COLO829 (cell line): Measurements from ENCODE around the gene FRMD6.
A peak's percentile ranks its signal among the peaks of the same experiment; 100 is the strongest.

Experiments
- DNase-seq: peaks from one replicate; pipeline ENCODE4 v3.0.0; 2012; ENCODE audit warnings: low spot score

Gene FRMD6

DNA sequence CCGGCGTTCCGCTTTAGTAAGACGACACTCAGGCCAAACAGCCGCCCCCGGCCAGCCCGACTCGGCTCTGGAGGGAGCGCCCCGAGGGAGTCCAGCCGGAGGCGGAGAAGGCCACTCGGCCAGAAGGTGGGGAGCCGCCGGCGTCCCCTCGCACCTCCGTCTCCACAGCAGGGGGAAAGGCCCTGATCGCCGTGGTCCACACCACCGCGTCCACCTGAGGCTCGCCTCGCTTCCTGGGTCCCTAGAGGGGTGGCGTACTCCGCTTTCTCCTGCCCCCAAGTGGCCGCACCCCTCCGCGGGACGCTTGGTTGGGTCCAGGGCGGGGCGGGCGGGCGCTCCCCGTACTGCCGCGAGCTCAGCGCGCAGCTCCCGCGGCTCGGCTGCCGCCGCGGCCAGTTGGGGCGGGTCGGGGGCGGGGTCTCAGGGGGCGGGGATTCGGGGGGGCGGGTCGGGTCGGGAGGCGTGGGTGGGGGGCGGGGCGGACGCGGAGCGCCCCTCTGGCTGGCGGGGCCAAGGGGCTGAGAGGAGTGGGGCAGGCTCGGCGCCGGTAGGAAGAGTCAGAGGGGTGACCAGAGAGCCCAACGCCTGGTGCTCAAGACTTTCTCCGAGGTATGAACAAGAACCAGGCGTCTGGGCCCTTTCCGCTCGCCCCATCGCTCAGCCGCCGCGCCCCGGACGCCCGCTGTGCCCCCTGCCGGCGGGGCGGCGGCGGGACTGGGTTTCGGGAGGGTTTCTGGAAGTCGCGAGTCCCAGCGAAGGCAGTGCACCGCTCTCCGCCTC, at the start of gene FRMD6:
Gene FRMD6 (plus strand): TSS at position 523 of the 780 bp plus-strand sequence. CDS start 37,927 bp downstream, outside the sequence.
- peak; percentile 72 for DNase-seq

GRCh38 chr14:51602310-51602709, 49.4 kb upstream of the FRMD6 start:
- DNase-seq = no peak

- DNase-seq = no peak
These were observed 48.2 kb upstream of the FRMD6 start for GRCh38 chr14:51603495-51603894.

- DNase-seq = no peak
These were observed 47.6 kb upstream of the FRMD6 start for GRCh38 chr14:51604073-51604472.

GRCh38 chr14:51605575-51605974, 46.1 kb upstream of the FRMD6 start:
- DNase-seq = no peak

- no peak for DNase-seq
These were observed 44.0 kb upstream of the FRMD6 start for GRCh38 chr14:51607711-51608110.

- DNase-seq = no peak
These were observed 42.3 kb upstream of the FRMD6 start for GRCh38 chr14:51609251-51609954.

DNA sequence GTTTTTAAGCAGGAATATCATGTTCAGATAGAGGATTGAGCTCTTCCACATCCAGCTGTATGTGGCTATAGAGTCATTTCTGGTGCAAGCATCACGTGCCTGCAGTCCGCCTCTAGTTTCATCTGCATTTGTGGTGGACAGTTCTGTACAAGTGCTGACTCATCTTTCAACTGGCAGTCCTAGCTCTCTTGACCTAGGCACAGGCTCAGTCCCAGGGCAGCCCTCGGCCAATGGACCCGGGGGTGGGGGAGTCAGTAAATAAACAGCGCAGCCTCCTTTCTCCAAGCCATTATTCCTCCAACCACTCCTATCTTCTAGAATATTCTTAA, 41.8 kb upstream of the FRMD6 start:
- DNase-seq = no peak

DNA sequence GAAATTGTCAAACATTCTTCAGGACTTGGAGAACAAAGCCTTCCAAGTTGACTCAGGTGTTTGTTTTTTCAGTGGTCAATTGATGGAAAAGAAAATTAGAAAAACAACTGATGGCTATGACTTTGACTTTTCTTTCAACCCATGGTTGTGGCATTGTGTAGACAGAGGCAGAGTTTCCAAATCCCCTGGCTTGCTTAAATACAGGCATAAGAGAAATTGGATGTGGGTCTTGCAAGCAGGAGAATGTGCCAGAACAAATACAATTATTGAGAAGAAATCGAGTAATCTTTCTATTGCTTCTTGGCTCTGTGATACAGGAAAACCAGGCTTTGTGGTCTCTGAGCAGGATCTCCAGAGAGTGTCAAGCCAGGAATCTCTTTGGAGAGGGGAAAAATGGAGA, 40.9 kb upstream of the FRMD6 start:
- DNase-seq = no peak

DNA sequence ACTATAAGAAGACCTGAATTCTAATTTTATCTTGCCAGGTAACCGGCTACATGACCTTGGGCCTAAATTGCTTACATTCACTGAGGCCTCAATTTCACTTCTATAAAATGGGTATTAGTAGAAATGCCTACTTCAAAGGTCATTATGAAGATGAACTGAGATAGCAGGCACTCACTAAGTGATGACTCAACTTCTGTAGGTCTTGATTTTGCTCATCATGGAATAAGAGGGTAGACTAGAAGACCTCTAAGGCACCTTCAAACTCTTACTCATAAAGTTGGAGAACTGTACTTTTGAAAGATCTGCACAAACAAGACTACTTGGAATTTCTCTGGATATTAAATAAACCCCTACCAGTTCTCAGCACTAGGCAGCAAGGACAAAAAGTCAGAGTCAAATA, 39.3 kb upstream of the FRMD6 start:
- no peak for DNase-seq

GRCh38 chr14:51613416-51613815, 38.3 kb upstream of the FRMD6 start:
- DNase-seq = no peak

DNA sequence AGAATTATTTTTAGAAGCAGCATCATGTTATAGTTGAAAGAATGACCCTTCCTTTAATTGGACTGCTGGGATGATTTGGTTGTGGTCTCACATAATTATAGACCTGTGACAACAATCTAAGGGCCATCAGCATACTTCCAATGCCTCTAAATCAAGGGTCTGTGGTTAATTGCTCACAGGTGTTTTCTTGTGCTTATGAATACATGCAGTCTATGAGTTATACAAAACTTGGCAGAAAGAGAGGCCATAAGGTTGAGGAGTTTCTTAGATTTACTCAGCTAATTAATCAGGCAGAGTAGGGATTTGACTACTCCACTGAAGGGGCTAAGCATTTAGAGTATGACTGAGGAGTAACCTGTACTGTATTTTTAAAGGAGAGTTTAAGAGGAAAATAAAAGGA, 37.0 kb upstream of the FRMD6 start:
- DNase-seq = no peak

GRCh38 chr14:51616256-51616655, 35.5 kb upstream of the FRMD6 start:
- DNase-seq = no peak

DNA sequence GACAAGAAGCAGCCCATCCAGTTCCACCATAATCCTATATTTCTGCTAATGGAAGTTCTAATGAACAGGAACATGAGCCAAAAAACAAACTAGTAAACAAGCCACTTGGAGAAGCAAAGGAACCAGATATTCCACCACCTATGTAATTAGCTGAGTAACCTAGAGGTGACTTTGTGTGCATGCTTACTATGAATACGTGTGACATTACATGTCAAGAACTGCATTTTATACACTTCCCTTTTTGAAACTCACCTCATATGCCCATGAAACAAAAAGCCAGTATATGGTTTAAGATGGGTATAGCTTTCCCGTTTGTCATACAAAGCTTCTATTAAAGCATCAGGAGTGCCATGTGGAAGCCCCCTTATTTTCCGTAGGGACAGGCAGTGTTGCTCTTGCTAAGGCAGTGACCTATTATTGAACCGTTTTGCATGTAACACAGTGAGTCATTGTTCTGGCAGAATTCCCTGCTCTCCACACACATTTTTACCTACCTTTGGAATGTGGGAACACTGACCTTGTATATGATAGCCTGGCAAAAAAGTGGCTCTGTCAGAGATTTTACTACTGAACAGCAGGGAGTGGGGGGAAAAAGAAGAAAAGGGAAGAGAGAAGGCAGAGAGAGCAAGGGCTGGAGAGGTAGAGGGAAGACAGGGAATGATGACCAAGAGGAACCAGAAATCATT, 34.8 kb upstream of the FRMD6 start:
- DNase-seq = peak; percentile 82

GRCh38 chr14:51619561-51619960, 32.1 kb upstream of the FRMD6 start:
- no peak for DNase-seq

DNA sequence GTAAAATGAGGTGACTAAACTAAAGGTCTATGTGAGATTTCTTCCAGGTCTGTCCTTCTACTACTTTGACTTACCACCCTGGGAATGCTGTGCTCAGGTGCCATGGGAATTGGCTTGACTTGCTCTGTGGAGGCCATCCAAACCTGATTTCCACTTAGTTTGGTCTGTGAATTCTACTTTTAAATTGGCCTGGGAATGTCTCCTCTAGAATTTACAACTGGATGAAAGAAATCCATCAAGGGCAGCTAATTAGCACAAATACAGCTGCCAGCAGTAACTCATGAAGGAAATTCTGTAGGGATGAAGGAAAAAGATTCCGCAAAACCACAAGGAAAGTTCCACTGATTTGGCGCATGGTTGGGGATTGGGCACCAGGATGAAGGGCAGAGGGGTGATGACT, 31.7 kb upstream of the FRMD6 start:
- no peak for DNase-seq

DNA sequence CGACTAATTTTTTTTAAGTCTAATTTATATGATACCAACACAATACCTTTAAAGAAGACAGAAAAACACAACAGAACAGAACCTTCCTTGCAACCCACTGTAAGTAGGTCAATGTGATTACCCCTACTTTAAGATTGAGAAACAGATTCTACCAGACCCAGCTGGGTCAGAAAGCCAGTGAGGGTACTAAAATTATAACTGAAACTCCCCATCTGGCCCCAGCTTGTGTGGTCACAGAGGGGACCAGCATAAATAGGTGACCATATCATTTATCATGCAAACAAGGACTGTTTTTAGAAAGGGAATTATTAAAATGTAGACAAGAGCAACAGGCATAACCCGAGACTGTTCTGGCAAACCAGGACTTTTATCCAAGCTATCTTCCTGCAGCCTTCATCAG, 30.1 kb upstream of the FRMD6 start:
- DNase-seq = no peak

DNA sequence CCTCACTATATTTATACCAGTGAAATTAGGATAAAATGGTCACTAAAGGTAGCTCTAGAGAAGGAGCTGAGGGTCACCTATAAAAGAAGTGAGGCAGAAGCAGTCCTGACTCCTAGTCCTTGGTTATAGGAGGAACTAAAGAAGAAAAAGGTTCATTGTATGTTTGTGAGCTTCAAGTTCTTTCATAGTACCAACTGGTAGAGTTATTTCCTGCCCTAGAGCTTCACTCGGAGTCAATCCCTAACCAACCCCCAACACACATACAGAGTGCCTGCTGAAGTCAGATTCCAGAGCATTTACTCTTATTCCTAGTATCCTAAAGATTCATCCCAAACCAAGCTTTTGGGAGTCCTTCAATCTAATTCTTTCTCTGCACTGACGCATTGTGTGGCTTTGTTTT, 29.3 kb upstream of the FRMD6 start:
- DNase-seq = peak; percentile 59

DNA sequence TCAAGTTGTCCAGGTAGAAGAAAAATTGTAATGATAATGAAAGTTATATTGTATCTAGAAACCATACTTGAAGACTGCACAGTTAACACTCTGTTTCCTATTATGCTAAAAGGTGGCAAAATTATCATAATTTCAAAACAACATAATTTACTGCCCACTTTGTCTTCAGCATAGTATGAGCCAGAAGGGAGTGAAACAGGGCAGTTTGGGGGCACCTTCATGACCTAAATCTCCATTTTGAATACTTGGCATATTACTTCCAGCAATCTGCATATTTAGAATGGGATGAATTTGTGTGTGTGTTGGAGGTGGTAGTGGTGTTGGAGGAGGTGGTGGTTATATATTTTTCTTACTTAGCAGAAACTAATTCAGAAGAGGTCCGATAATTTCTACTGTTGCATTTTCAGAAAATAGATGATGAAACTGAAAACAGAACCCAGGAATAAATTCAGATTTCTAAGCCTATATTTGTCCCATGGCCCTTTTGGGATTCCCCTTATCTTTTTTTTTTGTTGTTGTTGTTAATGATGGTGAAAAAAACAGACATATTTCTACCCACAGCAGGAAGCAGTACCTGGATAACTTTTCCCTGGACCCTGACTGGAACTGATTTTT, 26.6 kb upstream of the FRMD6 start:
- DNase-seq = no peak

DNA sequence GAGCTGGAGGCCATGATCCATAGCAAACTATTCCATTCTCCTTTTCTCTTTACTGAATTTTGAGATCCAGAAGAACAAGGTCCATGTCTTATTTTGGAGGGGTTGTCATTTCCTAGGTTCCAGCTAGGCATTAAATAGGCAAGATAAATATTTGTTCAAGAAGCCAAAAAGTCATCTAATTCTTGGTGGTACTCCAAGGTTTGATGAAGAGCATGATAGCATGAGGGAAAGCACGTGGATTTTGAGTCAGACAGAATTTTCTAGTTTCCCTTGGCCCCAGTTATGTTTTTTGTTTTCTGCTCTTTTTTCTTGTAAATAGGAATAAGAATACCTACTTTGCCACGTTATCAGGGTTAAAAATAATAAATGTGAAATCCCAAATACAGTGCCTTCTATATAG, 25.5 kb upstream of the FRMD6 start:
- no peak for DNase-seq

- DNase-seq = no peak
These were observed 24.9 kb upstream of the FRMD6 start for GRCh38 chr14:51626788-51627187.

DNA sequence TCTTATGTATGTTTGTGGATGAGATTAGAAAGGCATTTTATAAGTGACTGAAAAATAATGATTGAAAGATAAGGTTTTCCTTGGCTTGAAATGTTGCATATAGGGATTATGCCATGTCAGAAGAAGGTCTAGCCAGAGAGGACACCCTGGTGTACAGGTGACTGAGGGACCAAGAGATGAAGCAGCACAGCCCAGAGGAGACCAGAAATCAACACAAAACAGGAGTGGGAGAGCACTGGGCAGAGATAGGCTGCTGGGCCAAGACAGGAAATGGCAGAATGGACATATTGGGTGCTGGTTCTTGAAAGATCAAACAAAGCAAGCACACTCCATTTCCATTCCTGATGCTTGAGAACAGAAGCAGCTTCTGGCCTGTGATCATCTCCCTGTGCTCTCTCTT, 24.4 kb upstream of the FRMD6 start:
- DNase-seq = no peak

GRCh38 chr14:51628238-51628637, 23.5 kb upstream of the FRMD6 start:
- no peak for DNase-seq
